Right renal cortex interstitium (tissue), 3 donors: Measurements from ENCODE around the gene ZNRF2. TPM values are rescaled to one million over a fixed set of nuclear protein-coding genes. Genes with fewer than 3 reads are reported as not detected.

Experiments used
- DNase-seq, 3 donors: peaks; one replicate each; pipeline ENCODE4 v3.0.0-alpha.2; 2013; ENCODE audit warnings: low read depth in 3 of 3, low spot score in 2 of 3
- polyA plus RNA-seq, 3 donors: library from polyadenylated mRNA; unstranded; fragments of 120-200 nt; gene quantifications; one replicate each; pipeline ENCODE4 v1.2.1, GENCODE V29; 2013; ENCODE audit not compliant: insufficient read length in 3 of 3

ZNRF2 gene
- 10 to 100 TPM; 16.0 to 19.2 (median 18.0) TPM for polyA plus RNA-seq

GRCh38 chr7:30284298-30285066, at the start of gene ZNRF2:
ZNRF2 (plus strand) TSS chr7:30284597; CDS start chr7:30285358, 761 bp downstream.
- peak; percentile 74 to 93 (median 91) for DNase-seq

DNA sequence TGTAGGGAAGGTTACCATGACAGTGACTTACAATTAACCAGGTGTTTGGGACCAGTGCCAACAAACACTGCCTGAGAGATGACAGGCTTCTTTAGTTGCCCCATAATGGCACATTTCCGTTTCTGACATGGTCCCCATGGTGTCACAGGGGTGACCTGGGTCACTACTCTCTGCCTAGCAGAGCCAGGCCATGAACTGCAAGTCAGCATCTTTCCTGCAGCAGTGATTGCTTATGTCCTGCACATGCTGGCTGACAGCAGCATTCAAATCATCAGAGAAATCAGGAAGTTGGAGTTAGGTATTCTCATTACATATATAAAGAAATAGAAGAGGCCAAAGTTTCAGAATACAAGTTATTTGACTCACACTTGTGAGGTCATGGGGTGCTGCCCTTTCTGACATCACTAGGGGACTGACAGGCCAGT, 47.1 kb upstream of the ZNRF2 start:
- DNase-seq = no peak

DNA sequence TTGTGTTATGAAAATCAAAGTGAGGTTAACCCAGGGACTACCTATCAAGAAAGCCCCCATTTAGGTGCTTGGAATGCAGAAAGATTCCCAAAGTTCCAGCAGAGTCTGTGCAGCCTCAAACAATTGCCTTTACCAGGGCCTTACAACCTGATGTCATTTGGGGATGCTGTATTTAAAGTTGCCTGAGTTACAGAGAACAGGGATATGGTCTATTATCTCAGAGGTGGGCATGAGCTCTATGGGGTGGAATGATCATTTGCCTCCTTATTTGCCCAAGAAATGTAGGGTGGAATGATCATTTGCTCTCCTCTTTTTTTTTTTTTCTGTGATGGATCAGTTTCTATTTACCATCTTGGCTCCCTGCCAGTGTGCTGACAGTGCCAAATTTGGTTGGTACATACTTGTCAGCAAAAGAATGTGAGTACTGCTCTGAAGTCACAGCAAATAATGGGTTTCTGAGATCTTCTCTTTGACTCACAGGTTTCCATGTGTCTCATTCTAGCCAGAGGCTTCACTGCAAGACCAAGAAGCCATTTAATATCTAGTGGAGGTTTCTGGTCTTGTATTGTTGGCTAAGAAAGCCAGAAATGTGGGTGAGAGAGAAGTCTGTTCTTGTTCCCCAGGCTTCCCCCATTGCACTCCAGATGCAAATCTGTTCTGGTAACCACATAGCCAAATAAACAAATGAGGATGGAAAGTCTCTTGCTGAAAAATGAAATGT, 45.5 kb upstream of the ZNRF2 start:
- DNase-seq = no peak

DNA sequence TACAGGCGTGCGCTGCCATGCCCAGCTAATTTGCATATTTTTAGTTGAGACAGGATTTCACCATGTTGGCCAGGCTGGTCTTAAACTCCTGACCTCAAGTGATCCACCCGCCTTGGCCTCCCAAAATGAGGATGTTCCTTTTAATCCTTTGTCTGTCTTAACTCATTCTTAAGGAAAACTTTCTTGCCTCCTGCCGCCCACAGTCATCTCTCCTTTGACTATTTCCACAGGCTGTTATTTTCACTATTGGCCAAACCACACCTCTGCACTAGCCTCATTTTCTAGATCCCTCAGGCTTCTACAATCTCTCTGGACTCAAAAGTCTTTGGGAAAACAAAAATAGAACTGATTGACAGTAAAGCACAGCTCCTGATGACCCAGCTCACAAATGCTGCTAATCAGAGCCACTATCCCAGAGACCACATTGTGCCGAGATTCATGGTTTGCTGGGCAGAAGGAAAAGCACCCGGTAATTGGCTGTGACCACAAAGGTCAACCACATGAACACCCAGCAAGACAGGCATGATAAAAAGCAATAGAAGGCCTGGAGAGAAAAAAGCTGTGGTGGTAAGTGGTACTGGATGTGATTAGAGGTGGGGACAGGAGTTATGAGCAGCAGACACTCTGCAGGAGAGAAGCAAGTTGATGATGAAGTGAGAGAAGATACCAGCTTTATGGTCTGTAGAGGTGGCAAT, 44.1 kb upstream of the ZNRF2 start:
- no peak for DNase-seq

GRCh38 chr7:30241767-30242166, 42.6 kb upstream of the ZNRF2 start:
- DNase-seq = no peak

DNA sequence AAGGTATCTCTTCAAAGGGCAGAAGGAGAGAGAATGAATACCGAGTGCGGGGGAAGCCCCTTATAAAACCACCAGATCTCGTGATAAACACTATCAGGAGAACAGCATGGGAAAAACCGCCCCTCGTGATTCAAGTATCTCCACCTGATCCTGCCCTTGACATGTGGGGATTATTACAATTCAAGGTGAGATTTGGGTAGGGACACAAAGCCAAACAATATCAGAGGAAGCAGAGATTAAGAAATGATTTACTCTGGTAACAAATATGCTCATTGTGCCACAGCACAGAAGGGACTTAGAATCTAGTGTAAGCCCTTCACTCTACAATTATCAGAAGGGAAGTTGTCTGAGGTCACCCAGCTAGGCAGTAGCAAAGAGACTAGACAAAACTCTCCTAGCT, 40.1 kb upstream of the ZNRF2 start:
- DNase-seq = no peak

GRCh38 chr7:30245913-30246312, 38.5 kb upstream of the ZNRF2 start:
- DNase-seq = no peak

- no peak for DNase-seq
These were observed 38.0 kb upstream of the ZNRF2 start for GRCh38 chr7:30246392-30246791.

DNA sequence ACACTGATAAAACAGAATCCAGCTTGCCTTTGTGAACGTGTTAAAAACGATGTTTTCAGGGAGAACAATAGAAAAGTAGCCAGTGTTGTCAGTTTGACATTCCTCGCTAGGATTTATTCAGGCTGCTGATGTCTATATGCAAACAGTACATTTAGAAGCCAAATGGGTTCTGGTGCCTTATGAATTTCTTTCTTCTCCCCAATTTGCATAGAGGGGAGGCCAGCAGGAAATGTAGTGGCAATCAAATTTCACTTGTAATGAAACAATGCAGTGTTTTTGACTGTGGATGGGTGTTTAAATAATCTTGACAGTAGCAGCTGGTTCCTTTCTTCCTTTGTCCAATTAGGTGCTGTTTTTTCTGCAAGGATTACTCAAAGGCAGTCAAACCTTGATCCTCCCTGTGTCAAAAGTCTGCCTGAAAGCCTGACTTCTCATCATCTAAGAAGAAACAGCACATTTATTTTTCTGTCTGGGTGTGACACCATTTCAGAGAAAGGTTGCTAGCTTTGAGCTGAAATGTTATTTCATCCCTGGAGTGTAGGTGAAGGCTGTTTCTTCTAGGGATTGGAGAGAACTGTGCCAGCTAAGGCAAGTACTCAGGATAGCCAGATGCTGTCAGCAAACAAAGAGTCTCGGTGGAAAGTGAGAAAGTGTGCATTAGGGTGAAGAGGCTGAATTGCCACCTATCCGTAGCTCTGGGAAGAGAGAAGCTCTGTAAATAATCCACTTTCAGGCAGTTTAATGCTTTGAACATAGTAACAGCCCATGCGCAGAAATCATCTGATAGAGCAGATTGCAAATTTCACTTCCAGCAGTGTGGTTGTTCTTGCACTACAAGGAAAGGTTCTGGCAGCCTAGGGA, 36.6 kb upstream of the ZNRF2 start:
- DNase-seq = no peak

- DNase-seq = no peak
These were observed 35.1 kb upstream of the ZNRF2 start for GRCh38 chr7:30249316-30249715.

GRCh38 chr7:30249986-30250774, 34.2 kb upstream of the ZNRF2 start:
- DNase-seq = no peak

GRCh38 chr7:30251708-30252329, 32.6 kb upstream of the ZNRF2 start:
- DNase-seq = no peak

GRCh38 chr7:30252885-30253795, 31.3 kb upstream of the ZNRF2 start:
- DNase-seq = no peak

GRCh38 chr7:30253796-30254165, 30.6 kb upstream of the ZNRF2 start:
- no peak for DNase-seq

- DNase-seq = no peak
These were observed 30.1 kb upstream of the ZNRF2 start for GRCh38 chr7:30254248-30254647.

DNA sequence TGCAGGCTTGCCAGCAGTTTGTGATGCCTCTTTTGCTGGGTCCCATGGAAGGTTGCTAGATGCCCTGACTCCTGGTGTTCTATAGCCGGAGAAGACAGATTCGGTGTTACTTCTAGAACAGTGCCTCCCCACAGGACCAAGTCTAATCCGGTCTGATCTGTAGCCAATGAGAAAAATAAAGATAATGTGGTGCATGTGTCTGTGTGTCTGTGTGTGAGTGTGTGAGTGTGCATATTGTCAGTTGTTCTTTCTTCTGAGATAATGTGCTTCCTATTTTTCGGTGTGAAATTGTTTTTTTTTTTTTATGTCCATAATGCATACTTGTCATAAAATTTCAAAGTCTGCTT, 29.7 kb upstream of the ZNRF2 start:
- DNase-seq = no peak

- no peak for DNase-seq
These were observed 29.2 kb upstream of the ZNRF2 start for GRCh38 chr7:30255064-30255769.

DNA sequence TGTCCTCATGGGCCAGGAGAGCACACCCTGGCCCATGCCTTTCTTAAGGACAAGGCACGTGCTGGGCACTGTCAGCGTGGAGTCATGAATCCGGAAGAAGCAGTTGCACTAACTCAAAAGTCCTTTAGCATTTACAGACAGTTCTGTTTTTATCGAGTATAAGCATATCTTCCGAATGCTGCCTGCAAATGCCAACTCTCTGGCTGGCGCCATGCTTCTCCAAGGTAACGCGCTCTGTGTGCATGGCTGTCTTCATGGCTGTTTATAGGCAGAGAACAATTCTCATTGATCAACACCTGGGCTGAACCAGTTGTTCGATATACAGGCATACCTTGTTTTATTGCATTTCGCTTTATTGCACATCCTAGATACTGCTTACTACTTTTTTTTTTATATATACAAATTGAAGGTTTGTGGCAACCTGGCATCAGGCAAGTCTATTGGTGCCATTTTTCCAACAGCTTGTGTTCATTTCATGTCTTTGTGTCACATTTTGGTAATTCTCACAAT, 28.0 kb upstream of the ZNRF2 start:
- DNase-seq = no peak
